ENCODE data around the gene PDCD1LG2. TPM values are rescaled to one million over a fixed set of nuclear protein-coding genes. Genes with fewer than 3 reads are reported as not detected.

PDCD1LG2 gene
- polyA plus RNA-seq, 1 of the 3 experiments (the other 2 are of a cell fraction), result 11.1 TPM

DNA sequence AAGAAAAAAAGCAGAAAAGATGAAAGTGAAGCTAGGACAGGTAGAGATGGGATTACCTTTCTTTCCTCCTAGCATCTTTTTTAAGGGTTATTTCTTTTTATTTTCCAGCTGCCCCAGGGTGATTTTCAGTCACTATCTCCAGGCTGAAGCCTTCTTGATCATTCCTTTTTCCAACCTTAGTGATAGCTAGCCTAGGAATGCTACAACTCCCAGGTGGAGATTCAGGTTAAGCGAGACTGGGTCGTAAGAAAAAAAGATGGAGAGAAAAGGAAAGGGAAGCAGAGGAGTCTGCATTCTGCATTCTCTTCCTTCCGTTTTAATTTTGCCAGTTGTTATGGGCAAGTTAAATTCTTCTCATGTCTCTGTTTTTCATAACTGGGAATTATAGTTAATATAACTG lies 81.9 kb downstream of the PDCD1LG2 start:
- ChIA-PET POLR2A (no interaction called here), CTCF (interaction anchor here (1.0 kb wide), 1 partner anchor 81 kb away, joined by 3 read pairs; no protein-coding TSS in a partner anchor)
- Histone ChIP-seq H3K36me3 (replicated peaks in 1 of 2; ENCODE audit: control insufficient read depth in 1 of 2, insufficient read depth in 2 of 2, low read length in 1 of 2) (no peaks in the 10 kb centered on the region), H3K9ac (no peak overlapping the region), H3K9me2 (no peaks in the 10 kb centered on the region), H3K27ac (ENCODE audit: low read depth in 2 of 2, low read length in 1 of 2) (no peak overlapping the region), H3K4me3 (ENCODE audit: low read depth in 2 of 2, low read length in 1 of 2) (no peak overlapping the region), H3K4me1 (ENCODE audit: control insufficient read depth in 1 of 2, insufficient read depth in 2 of 2, low read depth in 1 of 2, low read length in 1 of 2) (peaks cover 0 to 2% of the 10 kb centered on the region in 2 experiments; a peak in 1 of 4 replicates), H4K20me1 (ENCODE audit: insufficient read depth) (no peaks in the 10 kb centered on the region), H3K79me2 (ENCODE audit: insufficient read depth) (no peaks in the 10 kb centered on the region), H3K4me2 (no peak overlapping the region), H3K9me3 (no peaks in the 10 kb centered on the region), H2AFZ (ENCODE audit: low read depth) (no peak overlapping the region), H3F3A (replicated peaks; ENCODE audit: insufficient read depth) (peaks cover 1% of the 10 kb centered on the region), H3K27me3 (ENCODE audit: insufficient read depth) (no peaks in the 10 kb centered on the region)
- DNase-seq, result no peak
- TF ChIP-seq FOXJ3 (CRISPR knock-in tag; IDR thresholded peaks at IDR 0.05), result no peak
- no peak for TF ChIP-seq GABPA (IDR thresholded peaks at IDR 0.05; ENCODE audit: low read depth)
- no peak for TF ChIP-seq RAD21 (IDR thresholded peaks at IDR 0.05; ENCODE audit: low read length)
- no peak for TF ChIP-seq YY1 (IDR thresholded peaks at IDR 0.05; ENCODE audit: low read depth)
- no peak for TF ChIP-seq TCF12 (IDR thresholded peaks at IDR 0.05)
- TF ChIP-seq NFIC (IDR thresholded peaks at IDR 0.05; ENCODE audit: borderline replicate concordance), result no peak
- TF ChIP-seq NRF1 (IDR thresholded peaks at IDR 0.05; ENCODE audit: low read depth, low read length), result no peak
- TF ChIP-seq IRF3 (IDR thresholded peaks at IDR 0.05; ENCODE audit: low read depth, low read length), result no peak
- TF ChIP-seq FOSL2 (IDR thresholded peaks at IDR 0.05; ENCODE audit: borderline replicate concordance, low read depth), result no peak
- TF ChIP-seq RCOR1 (IDR thresholded peaks at IDR 0.05; ENCODE audit: low read length), result no peak
- no peak for TF ChIP-seq ELF1 (IDR thresholded peaks at IDR 0.05)
- WGBS (ENCODE audit: low lambda C conversion rate), result 94% methylated on average over 3 of the region's 3 CpGs

GRCh38 chr9:5592904-5593303 lies 82.6 kb downstream of the PDCD1LG2 start:
- H3F3A ChIP-seq (replicated peaks; ENCODE audit: insufficient read depth), result no peaks in the 10 kb centered on the region
- H3K9ac ChIP-seq, result no peak overlapping the region
- no peak for DNase-seq
- H3K36me3 ChIP-seq (replicated peaks in 1 of 2; ENCODE audit: control insufficient read depth in 1 of 2, insufficient read depth in 2 of 2, low read length in 1 of 2), result no peaks in the 10 kb centered on the region
- H3K4me2 ChIP-seq, result no peak overlapping the region
- no peaks in the 10 kb centered on the region for H4K20me1 ChIP-seq (ENCODE audit: insufficient read depth)
- no peak overlapping the region for H3K27ac ChIP-seq (ENCODE audit: low read depth in 2 of 2, low read length in 1 of 2)
- ChIA-PET POLR2A (no interaction called here), CTCF (no interaction called here)
- no peak overlapping the region for H2AFZ ChIP-seq (ENCODE audit: low read depth)
- 74% methylated on average over 5 of the region's 5 CpGs for WGBS (ENCODE audit: low lambda C conversion rate)
- H3K9me2 ChIP-seq, result no peaks in the 10 kb centered on the region
- no peaks in the 10 kb centered on the region for H3K9me3 ChIP-seq
- H3K27me3 ChIP-seq (ENCODE audit: insufficient read depth), result no peaks in the 10 kb centered on the region
- H3K4me3 ChIP-seq (ENCODE audit: low read depth in 2 of 2, low read length in 1 of 2), result no peak overlapping the region
- TF ChIP-seq RXRA (IDR thresholded peaks at IDR 0.05; ENCODE audit: borderline replicate concordance, low read depth) (no peak), RCOR1 (IDR thresholded peaks at IDR 0.05; ENCODE audit: low read length) (no peak), JUND (IDR thresholded peaks at IDR 0.05) (no peak), ELF1 (IDR thresholded peaks at IDR 0.05) (no peak), POLR2AphosphoS5 (IDR thresholded peaks at IDR 0.05; ENCODE audit: low read depth, low read length) (no peak), USF2 (IDR thresholded peaks at IDR 0.05; ENCODE audit: borderline replicate concordance, low read depth, low read length) (no peak), YY1 (IDR thresholded peaks at IDR 0.05; ENCODE audit: low read depth) (no peak), GABPA (IDR thresholded peaks at IDR 0.05; ENCODE audit: low read depth) (no peak), MAX (IDR thresholded peaks at IDR 0.05; ENCODE audit: low read depth) (no peak), SIN3A (IDR thresholded peaks at IDR 0.05; ENCODE audit: borderline replicate concordance, low read depth, low read length) (no peak), RFX5 (IDR thresholded peaks at IDR 0.05; ENCODE audit: low read length) (no peak), TAF1 (IDR thresholded peaks at IDR 0.05; ENCODE audit: borderline replicate concordance, low read depth, low read length) (no peak), NFIC (IDR thresholded peaks at IDR 0.05; ENCODE audit: borderline replicate concordance) (no peak)
- TF ChIP-seq, protein P1, sequence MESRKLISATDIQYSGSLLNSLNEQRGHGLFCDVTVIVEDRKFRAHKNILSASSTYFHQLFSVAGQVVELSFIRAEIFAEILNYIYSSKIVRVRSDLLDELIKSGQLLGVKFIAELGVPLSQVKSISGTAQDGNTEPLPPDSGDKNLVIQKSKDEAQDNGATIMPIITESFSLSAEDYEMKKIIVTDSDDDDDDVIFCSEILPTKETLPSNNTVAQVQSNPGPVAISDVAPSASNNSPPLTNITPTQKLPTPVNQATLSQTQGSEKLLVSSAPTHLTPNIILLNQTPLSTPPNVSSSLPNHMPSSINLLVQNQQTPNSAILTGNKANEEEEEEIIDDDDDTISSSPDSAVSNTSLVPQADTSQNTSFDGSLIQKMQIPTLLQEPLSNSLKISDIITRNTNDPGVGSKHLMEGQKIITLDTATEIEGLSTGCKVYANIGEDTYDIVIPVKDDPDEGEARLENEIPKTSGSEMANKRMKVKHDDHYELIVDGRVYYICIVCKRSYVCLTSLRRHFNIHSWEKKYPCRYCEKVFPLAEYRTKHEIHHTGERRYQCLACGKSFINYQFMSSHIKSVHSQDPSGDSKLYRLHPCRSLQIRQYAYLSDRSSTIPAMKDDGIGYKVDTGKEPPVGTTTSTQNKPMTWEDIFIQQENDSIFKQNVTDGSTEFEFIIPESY (IDR thresholded peaks at IDR 0.05; ENCODE audit: borderline replicate concordance, low read depth), result no peak
- TF ChIP-seq, protein P2, sequence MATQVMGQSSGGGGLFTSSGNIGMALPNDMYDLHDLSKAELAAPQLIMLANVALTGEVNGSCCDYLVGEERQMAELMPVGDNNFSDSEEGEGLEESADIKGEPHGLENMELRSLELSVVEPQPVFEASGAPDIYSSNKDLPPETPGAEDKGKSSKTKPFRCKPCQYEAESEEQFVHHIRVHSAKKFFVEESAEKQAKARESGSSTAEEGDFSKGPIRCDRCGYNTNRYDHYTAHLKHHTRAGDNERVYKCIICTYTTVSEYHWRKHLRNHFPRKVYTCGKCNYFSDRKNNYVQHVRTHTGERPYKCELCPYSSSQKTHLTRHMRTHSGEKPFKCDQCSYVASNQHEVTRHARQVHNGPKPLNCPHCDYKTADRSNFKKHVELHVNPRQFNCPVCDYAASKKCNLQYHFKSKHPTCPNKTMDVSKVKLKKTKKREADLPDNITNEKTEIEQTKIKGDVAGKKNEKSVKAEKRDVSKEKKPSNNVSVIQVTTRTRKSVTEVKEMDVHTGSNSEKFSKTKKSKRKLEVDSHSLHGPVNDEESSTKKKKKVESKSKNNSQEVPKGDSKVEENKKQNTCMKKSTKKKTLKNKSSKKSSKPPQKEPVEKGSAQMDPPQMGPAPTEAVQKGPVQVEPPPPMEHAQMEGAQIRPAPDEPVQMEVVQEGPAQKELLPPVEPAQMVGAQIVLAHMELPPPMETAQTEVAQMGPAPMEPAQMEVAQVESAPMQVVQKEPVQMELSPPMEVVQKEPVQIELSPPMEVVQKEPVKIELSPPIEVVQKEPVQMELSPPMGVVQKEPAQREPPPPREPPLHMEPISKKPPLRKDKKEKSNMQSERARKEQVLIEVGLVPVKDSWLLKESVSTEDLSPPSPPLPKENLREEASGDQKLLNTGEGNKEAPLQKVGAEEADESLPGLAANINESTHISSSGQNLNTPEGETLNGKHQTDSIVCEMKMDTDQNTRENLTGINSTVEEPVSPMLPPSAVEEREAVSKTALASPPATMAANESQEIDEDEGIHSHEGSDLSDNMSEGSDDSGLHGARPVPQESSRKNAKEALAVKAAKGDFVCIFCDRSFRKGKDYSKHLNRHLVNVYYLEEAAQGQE (IDR thresholded peaks at IDR 0.05; ENCODE audit: low read depth, low read length), result no peak
- no peaks in the 10 kb centered on the region for H3K79me2 ChIP-seq (ENCODE audit: insufficient read depth)
- no peaks in the 10 kb centered on the region; a peak in 1 of 4 replicates for H3K4me1 ChIP-seq (ENCODE audit: control insufficient read depth in 1 of 2, insufficient read depth in 2 of 2, low read depth in 1 of 2, low read length in 1 of 2)

Data from SK-N-SH (cell line).